Liver (tissue), 3 donors: ENCODE data around the gene SEMA4B.

ENCODE experiments used
- CTCF ChIP-seq: fragments of 150-350 bp; IDR thresholded peaks from 2 replicates; pipeline ENCODE4 v1.5.1; 2017; ENCODE audit warnings: improper control_type of control experiment, low read depth, low read length; ENCODE audit not compliant: missing input control
- RXRA ChIP-seq, 2 donors: IDR thresholded peaks; 2 replicates each; pipeline ENCODE4 v1.6.1; 2017 to 2018; ENCODE audit warnings: antibody characterized with exemption in 2 of 2, mild to moderate bottlenecking in 1 of 2
- donor health status: healthy.
- donor health status: healthy.

- TF ChIP-seq CTCF (no peak), RXRA (IDR thresholded peaks at IDR 0.05) (no peak)
Observed at GRCh38 chr15:90213818-90214204, 12.7 kb downstream of the SEMA4B start.
